Kidney tubule cell (primary cell): ENCODE data around the gene HOTAIR.

ENCODE experiments used
- DNase-seq: peaks from one replicate; pipeline ENCODE4 v3.0.0-alpha.2; 2018; ENCODE audit warnings: low spot score

HOTAIR gene

GRCh38 chr12:53988541-53989226, 13.9 kb upstream of the HOTAIR start:
- peak; percentile 3 for DNase-seq

GRCh38 chr12:53987787-53988230, 13.1 kb upstream of the HOTAIR start:
- no peak for DNase-seq

DNA sequence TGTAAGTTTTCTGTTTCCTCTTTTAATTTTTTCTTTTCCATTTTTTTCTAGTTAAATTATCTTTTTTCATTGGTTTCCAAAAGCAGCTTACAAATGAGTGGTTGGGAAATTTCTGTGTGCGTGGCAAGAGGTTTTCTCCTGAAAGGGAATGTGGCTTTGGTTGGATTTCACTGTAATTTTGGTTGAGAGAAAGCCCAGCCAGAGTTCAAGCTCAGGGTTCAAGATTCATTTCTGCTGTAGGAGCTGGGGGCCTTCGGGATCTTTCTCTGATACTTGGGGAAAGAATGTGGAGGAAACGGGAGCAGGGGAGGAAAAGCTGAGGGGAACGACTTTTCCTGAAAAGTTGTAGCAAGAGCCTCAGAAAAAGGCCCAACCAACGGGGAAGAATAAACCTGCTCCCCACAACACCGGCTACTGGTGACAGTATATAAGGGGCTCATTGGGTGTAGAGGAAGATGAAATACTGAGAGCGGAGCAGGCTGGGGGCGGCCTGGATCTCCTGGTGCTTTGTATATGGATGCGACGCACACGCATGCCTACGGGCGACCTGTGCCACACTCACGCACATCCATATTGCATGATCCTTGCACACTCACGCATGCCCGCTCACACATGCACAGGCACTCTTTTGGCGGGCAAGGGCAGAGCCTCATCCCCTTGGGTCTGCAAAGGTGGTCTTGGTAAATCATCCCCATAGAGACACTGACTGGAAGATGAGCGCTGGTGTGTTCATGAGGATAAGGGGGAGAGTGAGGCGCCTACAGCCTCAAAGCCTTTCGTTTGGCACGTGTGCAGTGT, 12.1 kb upstream of the HOTAIR start:
- no peak for DNase-seq

GRCh38 chr12:53985994-53986685, 11.4 kb upstream of the HOTAIR start:
- peak; percentile 69 for DNase-seq

DNA sequence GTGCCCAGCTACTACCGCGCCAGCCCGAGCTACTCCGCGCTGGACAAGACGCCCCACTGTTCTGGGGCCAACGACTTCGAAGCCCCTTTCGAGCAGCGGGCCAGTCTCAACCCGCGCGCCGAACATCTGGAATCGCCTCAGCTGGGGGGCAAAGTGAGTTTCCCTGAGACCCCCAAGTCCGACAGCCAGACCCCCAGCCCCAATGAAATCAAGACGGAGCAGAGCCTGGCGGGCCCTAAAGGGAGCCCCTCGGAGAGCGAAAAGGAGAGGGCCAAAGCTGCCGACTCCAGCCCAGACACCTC, 10.9 kb upstream of the HOTAIR start:
- no peak for DNase-seq

- peak; percentile 98 for DNase-seq
Observed at GRCh38 chr12:53984901-53985691, 10.3 kb upstream of the HOTAIR start, which contains the start of gene HOXC10. TSS of gene HOXC10 (plus strand) at chr12:53985146. CDS start at chr12:53985260, 114 bp downstream.

DNA sequence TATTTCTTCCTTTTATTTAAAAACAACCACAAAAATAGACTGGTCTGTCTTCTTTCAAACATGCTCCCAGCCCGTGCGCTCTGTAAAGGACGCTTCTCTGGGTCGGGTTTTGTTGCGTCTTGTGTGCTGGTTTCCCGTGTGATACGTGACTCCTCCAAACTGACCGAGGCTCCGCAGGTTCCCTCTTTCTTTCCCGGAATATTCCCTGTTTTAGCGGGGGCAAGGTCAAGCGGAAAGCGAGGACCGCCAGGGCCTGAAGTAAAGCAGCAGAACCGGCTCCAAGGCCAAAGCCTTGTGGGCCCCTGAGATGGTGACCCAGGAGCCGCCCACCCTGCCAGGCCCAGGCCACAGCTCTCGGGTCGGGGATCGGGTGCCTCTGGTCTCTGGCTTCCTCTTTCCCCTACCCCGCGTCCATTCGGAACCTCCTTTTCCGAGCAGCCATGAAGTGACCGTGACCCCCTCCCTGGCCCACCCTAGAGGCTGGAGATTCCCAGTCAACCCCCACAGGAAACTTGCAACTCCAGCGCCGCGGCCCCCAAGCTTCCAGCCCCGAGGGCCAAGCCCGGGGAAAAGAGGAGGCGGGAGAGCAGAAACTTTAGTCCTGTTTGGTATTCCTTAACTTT, 9.3 kb upstream of the HOTAIR start:
- no peak for DNase-seq

- DNase-seq, result no peak
Observed at GRCh38 chr12:53983568-53983949, 8.8 kb upstream of the HOTAIR start.

- DNase-seq, result no peak
Observed at GRCh38 chr12:53982648-53983567, 8.2 kb upstream of the HOTAIR start.

DNA sequence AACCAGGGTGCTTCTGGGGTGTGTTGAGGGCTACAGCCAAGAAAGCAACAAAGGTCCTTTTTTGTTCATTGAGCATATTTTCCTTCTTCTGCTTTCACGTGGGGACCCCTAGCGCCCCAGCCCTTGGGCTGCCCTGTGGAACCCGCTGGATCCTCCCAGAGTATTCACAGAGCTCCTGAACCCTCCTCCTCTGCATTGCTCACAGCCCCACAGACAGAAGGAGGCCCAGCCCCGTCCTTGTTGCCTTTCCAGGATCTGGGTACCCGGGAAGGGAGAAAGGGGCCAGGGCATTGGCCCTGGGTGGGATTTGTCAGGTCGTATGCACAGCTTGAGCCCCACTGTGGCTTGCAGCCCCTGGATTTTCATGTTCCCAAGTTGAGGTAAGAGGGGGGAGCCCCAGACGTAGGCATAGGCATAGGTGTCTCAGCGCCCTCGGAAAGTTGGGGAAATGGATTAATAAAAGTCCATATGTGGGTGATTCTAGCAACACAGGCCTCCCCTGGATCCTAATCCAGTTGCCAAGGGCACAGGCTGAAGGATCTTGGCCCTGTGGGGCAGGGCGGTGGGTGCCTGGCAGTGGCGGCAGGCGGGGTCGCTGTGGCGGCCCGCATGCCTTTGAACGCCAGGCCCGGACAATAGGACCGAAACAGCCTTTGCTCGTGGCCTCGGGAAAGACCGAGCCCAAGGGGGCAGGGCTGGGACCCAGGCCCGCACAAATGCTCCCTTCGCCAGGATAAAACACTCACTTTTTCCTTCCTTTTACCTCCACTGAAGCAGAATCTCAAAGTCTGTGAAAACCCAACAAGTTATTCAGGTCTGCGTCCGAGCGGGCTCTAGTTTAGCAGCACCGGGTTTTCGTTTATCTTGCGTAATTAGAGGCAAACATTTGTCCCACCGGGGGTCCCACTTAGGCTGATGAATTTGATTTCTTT, 7.1 kb upstream of the HOTAIR start:
- DNase-seq, result no peak

DNA sequence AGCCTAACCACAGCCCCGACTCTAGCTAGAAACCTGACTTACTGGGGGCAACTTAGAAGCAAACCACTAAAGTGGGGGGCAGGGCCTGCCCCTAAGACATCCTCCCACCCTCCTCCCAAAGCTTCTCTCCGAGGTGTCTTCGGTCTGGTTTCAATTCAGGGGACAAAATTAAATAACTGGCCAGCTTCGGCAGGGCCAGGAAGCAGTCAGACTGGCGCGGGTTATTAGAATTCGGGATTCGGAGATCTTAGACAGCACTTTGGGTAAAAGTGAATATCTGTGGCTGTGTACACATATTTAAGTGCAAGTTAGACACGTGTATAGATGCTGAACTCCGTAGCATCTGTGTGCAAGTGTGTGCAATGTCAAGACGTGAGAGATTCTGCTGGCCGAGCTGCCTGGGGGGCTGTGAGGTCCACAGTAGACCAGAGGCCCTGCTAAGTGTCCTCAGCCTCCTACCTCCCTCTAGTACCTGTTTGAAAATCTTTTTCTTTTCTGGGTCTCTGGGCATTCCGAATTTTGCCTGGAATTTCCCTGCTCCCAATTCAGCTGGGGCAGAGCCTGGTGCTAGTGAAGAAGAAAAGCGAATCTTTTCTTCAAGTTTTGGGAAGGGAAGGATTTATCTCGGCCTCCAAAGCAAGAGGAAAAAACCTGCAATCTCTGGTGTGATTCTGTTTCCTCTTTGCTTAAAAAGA, 6.2 kb upstream of the HOTAIR start:
- no peak for DNase-seq

GRCh38 chr12:53980104-53980801, 5.5 kb upstream of the HOTAIR start:
- DNase-seq, result peak; percentile 61

GRCh38 chr12:53978477-53979356, 4.0 kb upstream of the HOTAIR start:
- DNase-seq, result no peak

- DNase-seq, result no peak
Observed at GRCh38 chr12:53977596-53978445, 3.1 kb upstream of the HOTAIR start.

- DNase-seq, result no peak
Observed at GRCh38 chr12:53976823-53977595, 2.3 kb upstream of the HOTAIR start.
